ENCODE results near the gene PAN3.

Gene PAN3

GRCh38 chr13:28229522-28230411 lies 91.4 kb downstream of the PAN3 start:
- no peak for DNase-seq

GRCh38 chr13:28231642-28232041 lies 93.3 kb downstream of the PAN3 start:
- DNase-seq, result no peak

GRCh38 chr13:28237944-28238343 lies 99.6 kb downstream of the PAN3 start:
- DNase-seq, result no peak

GRCh38 chr13:28239374-28239773 lies 101.0 kb downstream of the PAN3 start:
- no peak for DNase-seq

GRCh38 chr13:28245465-28245864 lies 107.1 kb downstream of the PAN3 start:
- DNase-seq, result no peak

GRCh38 chr13:28246891-28247290 lies 108.5 kb downstream of the PAN3 start:
- no peak for DNase-seq

- no peak for DNase-seq
These were observed 109.7 kb downstream of the PAN3 start for GRCh38 chr13:28248080-28248479.

GRCh38 chr13:28250542-28250941 lies 112.2 kb downstream of the PAN3 start:
- no peak for DNase-seq

- no peak for DNase-seq
These were observed 113.1 kb downstream of the PAN3 start for GRCh38 chr13:28251466-28251865.

GRCh38 chr13:28252547-28252946 lies 114.2 kb downstream of the PAN3 start:
- no peak for DNase-seq

- DNase-seq, result no peak
These were observed 119.0 kb downstream of the PAN3 start for GRCh38 chr13:28257305-28257704.

GRCh38 chr13:28258417-28258816 lies 120.1 kb downstream of the PAN3 start:
- DNase-seq, result no peak

GRCh38 chr13:28267497-28267896 lies 129.2 kb downstream of the PAN3 start:
- no peak for DNase-seq

GRCh38 chr13:28268800-28269223 lies 130.5 kb downstream of the PAN3 start:
- no peak for DNase-seq

GRCh38 chr13:28271056-28271840 lies 132.9 kb downstream of the PAN3 start:
- no peak for DNase-seq

GRCh38 chr13:28273919-28274318 lies 135.6 kb downstream of the PAN3 start:
- no peak for DNase-seq

- DNase-seq, result no peak
These were observed 144.1 kb downstream of the PAN3 start for GRCh38 chr13:28282451-28282850.

- no peak for DNase-seq
These were observed 145.3 kb downstream of the PAN3 start for GRCh38 chr13:28283600-28283999.

GRCh38 chr13:28286263-28286662 lies 147.9 kb downstream of the PAN3 start:
- DNase-seq, result no peak

GRCh38 chr13:28297341-28297740 lies 159.0 kb downstream of the PAN3 start:
- DNase-seq, result no peak

GRCh38 chr13:28299916-28300315 lies 161.6 kb downstream of the PAN3 start:
- no peak for DNase-seq

- DNase-seq, result no peak
These were observed 163.5 kb downstream of the PAN3 start for GRCh38 chr13:28301839-28302238.

GRCh38 chr13:28306325-28306724 lies 168.0 kb downstream of the PAN3 start:
- no peak for DNase-seq

- no peak for DNase-seq
These were observed 175.2 kb downstream of the PAN3 start for GRCh38 chr13:28313579-28313978.
